Right renal pelvis (tissue), 4 donors: ENCODE data around the gene ADAT2. TPM values are rescaled to one million over a fixed set of nuclear protein-coding genes. Genes with fewer than 3 reads are reported as not detected.
A peak's percentile ranks its signal among the peaks of the same experiment; 100 is the strongest.
"Not testable (repeated sequence)": the region's sequence is repeated elsewhere in the genome, so short reads cannot be mapped to it uniquely, and the experiment has no call there.

Experiments
- DNase-seq, 4 donors: peaks; one replicate each; pipeline ENCODE4 v3.0.0-alpha.2; 2013; ENCODE audit warnings: low read depth in 4 of 4, low spot score in 3 of 4, missing footprints in 1 of 4
- polyA plus RNA-seq, 4 donors: library from polyadenylated mRNA; unstranded; fragments of 120-200 nt; gene quantifications; one replicate each; pipeline ENCODE4 v1.2.1, GENCODE V29; 2013; ENCODE audit not compliant: insufficient read length in 4 of 4

Gene ADAT2
- polyA plus RNA-seq: 10 to 100 TPM in 3 of 4 donors, 1 to 10 TPM in 1; 9.4 to 16.7 (median 11.7) TPM

DNA sequence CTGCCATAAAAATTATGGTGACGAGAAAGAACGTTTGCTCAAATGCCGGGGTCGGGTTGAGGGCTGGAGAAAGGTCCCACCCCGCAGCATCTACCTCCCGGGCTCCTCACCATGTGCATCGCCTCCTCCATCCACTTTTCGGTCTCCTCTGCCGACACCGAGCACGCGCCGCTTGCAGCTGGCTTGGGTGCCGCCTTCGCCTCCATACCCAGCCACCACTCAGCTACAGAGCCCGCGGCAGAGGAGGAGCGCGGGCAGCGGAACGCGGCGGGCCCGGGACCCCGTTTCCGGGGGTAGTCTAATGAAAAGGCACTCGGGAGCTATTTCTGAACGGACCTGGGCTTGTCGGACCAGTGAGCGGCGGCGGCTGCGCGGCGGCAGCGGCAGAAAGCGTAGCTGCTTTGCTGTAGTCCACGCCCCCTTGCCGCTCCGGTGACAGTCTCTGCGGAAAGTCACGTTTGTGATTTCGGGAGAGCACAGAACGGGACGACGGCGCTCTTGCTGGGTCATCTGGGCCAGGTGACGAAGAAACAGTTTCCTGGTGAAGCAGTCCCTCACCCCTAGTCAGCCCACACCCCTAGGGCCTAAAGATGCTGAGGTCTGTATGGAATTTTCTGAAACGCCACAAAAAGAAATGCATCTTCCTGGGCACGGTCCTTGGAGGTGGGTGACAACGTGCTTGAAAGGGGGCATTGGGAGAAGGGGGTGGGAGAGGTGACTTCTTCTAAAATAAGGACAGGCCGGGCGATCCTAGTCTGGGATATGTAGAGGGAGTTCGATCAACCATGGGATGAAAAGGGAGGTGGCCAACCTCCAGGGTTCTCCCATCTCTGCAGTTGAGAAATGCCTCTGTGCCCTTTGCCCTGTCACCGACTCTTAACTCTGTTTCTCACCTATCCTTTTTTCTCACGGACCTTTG, at the start of gene ADAT2, which contains the start of gene PEX3:
Gene ADAT2 (minus strand): TSS at position 243 of the 919 bp plus-strand sequence. CDS start 37 bp downstream, at position 206.
Gene PEX3 (plus strand): TSS at position 353 of the 919 bp plus-strand sequence. CDS start 238 bp downstream, at position 591.
- DNase-seq: peak; percentile 78 to 82 (median 80)

DNA sequence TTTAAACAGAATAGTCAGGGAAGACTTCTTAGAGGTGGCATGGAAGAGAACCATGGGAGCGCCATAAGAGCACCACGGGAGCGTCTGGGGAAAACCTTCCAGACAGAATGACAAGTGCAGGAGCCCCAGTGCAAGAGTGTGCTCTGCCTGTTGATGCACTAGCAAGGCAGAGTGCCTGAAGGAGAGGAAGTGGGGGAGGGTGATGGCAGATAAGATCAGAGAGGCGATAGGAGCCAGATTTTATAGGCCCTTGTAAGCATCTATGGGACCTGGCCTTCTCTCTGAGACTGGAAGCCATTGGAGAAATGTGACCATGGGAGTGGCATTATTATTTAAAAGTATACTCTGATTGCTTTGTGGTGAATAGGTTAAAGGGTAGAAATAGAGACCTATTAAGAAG, 47.9 kb upstream of the ADAT2 start:
- DNase-seq: no peak

DNA sequence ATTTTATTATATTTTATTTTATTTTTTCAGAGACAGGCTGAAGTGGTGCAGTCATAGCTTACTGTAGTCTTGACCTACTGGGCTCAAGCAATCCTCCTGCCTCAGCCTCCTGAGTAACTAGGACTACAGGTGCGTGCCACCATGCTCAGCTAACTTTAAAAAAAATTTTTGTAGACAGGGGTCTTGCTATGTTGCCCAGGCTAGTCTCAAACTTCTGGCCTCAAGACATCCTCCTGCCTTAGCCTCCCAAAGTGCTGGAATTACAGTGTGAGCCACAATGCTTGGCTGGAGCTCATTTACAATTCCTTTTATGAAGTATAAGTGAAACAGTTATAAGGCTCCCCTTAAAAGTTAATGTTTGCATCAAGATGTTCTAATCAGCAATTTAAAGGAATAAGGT, 46.5 kb upstream of the ADAT2 start:
- no peak for DNase-seq

DNA sequence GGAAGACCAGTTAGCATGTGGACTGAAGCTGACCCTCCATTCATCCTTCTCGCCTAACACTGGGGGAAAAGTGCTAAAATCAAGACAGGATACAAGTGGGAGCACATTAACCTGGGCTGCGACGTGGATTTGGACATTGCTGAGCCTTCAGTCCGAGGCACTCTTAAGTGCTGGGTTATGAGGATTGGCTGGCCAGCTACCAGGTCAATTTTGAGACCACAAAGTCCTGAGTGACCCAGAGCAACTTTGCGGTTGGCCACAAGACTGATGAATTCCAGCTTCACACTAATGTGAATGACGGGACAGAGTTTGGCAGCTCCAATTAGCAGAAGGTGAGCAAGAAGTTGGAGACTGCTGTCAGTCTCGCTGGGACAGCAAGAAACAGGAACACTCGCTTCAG, 40.3 kb upstream of the ADAT2 start:
- no peak for DNase-seq

DNA sequence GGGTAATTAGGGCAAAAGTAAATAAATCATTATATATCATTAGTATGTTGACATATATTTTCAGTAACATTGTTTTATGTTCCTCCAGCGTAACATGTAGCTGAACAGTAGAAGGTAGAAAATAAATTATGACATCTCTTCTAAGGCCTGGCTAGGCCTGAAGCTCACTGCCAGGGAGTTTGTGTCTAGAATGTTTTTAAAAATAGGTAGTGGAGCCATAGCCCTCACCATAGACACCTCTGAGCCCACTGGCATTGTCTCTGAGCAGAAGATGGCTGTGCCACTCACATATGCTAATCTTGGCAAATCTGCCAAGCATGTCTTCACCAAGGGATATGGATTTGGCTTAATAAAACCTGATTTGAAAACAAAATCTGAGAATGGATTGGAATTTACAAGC, 39.7 kb upstream of the ADAT2 start:
- no peak for DNase-seq

DNA sequence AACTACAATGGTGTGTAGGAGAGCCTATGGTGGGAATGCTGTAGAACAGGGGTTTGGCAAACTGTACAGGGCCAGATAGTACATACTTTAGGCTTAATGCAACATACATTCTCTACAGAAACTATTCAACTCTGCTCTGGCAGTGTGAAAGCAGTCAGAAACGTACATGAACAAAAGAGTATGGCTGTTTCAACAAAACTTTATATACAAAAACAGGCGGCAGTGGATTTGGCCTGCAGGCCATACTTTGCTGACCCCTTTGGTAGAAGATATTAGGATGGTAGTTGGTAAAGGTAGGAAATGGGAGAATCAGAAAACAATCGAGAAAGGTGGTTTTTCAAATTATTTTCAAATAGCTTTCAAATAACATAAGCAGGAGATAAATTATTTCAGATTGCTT, 36.3 kb upstream of the ADAT2 start:
- no peak for DNase-seq

DNA sequence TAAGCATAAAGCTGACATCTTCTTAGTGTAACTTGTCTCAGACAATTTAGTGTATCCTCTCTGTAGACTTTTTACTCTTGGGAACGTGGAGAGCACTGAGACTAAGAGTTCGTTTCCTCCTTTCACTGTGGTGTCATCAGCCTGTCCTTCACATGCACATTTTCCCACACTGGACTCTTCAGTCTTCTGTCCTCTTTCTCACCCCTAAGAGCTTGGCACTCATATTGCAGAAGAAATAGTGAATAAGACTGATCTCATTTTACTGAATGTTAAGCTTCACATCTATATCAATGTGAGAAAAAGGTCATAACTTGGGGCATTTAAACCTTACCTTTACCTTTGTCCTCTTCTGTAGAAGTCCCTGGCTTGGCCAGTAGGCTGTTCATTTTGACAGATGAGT, 35.5 kb upstream of the ADAT2 start:
- no peak for DNase-seq

DNA sequence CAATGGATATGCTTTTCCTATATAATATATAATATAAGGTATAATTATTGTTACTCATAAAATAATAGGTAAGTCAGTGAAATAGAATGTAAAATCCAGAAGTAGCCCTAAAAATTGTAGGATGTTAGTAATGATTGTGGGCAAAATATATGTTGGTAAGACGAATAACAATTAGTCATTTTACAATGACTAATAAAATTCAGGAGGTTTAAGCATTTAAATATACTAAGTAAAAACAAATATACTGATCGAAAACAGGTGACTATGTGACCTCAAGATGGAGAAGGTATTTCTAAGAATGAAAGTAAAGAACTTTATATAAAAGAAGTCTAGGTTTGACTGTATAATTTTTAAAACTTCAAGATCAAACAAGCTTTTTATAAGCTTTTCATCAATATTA, 32.1 kb upstream of the ADAT2 start:
- DNase-seq: no peak

DNA sequence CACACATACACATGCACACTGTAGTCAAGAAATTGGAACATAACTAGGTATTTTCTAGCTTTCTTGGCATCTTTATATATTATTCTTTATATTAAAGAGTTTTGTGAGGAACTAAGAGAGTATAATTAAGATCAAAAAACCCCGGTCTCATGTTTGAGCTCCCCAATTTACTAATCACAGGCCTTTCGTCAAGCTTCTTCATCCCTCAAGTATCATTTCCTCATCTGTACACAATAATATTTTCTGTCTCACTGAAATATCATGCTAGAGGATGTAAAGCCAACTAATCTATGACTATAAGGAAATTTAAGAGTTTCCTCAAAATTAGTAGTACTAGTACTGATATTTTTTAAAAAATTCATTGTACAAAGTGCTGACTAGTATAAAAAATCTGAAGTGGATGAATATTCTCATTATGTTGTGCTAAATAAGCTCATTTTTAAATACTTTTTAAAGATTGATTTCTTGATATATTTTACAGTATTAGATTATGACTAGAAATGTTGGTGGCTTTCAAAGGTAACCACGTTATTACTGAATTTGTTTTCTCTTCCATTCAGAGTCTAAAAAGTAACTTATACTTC, 28.1 kb upstream of the ADAT2 start:
- DNase-seq: no peak

DNA sequence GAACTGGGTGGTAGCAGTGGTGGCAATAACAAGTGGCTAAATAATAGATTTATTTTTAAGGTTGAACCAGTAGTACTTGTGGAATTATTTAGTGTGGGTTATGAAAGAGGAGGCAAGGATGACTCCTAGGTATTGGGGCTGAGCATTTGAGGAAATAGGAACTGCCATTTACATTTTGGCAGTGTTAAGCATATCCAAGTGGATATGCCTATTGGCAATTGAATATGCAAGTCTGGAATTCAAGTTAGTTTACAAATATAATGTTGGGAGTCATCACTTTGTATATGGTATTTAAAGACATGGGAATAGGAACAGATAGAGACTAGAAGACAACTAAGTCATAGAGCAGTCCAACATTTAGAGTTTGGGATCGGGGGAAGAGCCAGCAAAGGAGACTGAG, 26.1 kb upstream of the ADAT2 start:
- no peak for DNase-seq

DNA sequence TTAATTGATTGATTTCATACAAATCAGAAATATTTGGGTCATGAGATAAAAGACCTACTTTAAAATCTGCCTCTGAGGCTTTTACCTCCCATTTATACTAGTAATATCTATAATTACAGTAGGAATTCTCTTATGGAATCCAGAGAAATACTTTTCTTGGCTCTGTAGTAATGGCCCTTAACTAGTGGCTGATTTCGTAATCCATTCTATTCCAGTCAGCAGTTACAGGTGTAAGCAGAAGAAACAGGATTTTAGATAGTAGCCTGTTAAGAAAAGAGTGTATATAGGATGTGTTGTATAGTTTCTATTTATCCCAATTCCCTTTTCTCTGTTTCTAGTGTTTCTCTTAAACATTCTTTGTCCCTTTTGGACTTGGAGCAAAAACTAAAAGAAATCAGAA, 21.3 kb upstream of the ADAT2 start:
- DNase-seq: no peak

DNA sequence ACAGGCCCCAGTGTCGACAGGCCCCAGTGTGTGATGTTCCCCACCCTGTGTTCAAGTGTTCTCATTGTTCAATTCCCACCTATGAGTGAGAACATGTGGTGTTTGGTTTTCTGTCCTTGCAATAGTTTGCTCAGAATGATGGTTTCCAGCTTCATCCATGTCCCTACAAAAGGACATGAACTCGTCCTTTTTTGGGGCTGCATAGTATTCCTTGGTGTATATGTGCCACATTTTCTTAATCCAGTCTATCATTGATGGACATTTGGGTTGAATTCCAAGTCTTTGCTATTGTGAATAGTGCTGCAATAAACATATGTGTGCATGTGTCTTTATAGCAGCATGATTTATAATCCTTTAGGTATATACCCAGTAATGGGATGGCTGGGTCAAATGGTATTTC, 18.3 kb upstream of the ADAT2 start:
- not testable (repeated sequence) for DNase-seq

DNA sequence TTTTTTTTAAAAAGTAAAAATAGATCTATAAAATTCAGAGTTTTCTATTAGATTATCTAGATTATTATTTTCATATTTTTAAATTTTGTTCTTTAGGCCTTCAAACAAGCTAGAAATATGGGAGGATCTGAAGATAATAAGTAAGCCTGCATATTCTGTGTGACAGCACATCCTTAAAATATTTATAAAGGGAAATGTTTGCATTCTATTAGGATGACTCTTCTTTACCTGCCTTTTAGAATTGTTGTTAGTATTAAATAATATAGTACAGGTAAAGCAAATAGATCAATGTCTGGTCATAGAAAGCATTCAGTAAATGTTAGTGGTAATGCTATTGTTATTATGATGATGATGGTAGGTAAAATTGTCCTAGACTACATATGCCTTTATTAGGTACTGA, 17.5 kb upstream of the ADAT2 start:
- DNase-seq: no peak

DNA sequence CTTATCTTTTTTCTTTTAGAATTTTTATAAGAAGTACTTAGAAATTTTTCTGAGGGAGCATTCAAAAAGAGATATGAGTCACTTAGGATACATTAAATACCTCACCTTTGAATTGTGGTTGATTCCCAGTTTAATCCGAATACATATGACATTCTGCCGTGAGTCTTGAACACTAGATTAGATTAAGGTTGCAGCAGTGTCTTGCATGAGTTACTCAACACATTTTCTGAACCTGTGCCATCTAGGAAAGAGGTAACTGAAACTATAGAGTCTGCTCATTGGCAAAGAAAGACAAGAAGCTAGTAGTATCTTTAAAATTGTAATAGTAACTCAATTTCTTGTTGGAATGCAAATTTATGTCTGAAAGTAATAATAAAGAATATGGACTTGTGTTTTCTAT, 15.1 kb upstream of the ADAT2 start:
- DNase-seq: no peak

DNA sequence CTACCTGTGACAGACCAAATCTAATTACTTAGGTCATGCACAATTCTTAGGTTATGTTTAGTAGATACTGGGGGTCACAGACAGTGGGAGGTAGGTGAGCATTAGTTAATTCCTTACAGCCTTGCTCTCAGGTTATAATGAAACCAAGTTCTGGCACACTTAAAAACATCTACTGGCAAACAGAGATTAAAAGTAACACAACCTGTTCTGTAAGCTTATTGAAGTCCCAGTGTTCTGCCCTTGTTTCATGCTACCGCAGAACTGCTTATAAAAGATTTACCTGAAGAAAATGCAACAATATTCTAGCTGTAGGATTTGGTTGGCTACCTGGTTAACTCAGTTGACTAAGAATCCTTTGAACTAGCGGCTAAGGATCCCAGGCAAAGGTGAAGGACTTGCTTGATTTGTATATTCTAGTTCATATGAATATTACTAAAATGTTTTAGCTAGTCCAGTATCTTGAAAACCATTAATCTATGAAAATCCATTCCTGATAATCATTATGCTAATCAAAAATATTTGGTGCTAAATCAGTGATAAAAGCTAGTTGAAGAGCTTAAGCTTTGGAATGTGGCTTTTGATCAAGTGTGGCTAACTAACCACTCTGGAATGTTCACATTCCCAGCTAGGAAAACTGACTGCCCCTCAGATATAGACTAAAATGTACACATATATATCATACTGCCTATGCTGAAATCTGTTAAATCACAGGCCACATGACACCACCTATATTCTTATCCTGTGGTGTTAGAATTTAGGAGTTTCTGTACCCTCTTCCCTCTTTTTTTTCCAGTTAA, 7.3 kb upstream of the ADAT2 start:
- no peak for DNase-seq

DNA sequence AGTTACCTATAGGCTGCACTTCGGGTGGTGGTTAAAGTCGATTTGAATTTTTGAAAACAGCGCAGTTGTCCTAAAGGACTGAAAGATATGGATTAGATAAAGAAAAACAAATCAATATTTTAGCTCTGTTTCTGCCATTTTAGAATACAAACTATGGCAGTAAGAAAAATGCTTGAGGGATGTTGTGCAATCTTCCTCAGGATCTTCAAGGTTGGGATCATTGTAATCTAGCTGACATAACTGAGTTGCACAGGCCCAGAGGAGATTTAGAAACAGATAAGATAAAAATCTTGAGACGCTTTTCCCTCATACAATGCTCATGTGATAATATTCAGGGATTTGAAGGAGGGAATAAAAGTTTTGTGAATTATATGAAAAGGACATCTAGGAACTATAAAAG, 1.0 kb upstream of the ADAT2 start:
- DNase-seq: no peak

DNA sequence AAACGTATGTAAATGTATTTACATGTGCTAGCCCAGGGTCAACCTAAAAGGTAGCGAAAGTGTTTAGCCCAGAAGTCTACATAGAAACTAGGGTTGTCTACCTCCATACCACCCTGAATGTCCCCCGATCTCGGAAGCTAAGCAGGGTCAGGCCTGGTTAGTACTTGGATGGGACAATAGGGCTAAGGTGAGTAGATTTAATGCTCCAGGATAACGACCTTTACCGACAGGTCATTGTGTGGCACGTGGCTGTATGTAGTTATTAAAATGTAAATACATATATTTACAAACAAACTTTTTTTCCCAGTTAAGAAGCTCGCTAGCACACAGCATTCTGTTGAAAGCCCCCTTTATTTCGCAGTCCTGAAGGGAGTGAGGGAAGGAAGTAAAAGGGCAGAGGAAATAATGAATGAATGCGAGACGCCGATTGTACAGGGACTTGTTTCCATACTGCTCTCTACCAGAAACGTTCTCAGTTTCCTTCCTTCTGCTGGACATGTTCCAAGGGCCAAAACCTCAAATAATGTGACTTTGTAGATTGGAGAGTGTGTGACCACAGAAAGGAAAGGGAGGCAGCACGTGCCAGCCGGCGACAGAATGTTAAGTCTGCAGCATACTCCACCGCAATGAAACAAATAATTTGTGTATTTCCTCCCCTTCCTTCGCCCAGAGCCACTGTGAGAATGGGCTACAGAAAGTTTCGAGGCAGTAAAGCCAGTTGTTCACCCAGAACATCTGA, 612 bp downstream of the ADAT2 start:
- DNase-seq: peak in 1 of 4 donors; percentile 26

DNA sequence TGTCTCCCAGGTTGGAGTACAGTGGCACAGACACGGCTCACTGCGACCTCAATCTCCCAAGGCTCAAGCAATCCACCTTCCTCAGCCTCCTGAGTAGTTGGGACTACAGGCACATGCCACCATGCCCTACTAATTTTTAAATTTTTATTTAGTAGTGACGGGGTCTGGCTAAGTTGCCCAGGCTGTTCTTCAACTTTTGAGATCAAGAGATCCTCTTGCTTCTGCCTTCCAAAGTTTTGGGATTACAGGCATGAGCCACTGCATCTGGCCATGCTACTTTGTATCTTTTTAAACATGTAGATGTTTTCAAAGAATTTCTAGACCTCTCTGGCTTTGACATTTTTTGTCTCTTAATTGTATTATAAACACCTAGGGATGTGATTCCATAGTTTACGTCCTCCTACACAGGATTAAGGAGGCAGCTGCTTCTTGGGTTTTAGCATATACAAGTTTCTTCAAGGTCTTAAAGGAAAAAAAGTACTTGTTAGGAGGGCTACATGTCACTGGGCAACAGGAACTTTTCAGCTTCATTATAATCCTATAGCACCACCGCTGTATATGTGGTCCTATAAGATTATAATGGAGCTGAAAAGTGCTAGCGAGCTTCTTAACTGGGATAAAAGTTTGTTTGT, 1.3 kb downstream of the ADAT2 start:
- DNase-seq: no peak

DNA sequence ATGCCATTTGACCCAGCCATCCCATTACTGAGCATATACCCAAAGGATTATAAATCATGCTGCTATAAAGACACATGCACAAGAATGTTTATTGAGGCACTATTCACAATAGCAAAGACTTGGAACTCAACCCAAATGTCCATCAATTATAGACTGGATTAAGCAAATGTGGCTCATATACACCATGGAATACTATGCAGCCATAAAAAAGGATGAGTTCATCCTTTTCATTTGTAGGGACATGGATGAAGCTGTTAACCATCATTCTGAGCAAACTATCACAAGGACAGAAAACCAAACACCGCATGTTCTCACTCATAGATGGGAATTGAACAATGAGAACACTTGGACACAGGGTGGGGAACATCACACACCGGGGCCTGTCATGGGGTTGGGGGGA, 2.6 kb downstream of the ADAT2 start:
- DNase-seq: not testable (repeated sequence)

DNA sequence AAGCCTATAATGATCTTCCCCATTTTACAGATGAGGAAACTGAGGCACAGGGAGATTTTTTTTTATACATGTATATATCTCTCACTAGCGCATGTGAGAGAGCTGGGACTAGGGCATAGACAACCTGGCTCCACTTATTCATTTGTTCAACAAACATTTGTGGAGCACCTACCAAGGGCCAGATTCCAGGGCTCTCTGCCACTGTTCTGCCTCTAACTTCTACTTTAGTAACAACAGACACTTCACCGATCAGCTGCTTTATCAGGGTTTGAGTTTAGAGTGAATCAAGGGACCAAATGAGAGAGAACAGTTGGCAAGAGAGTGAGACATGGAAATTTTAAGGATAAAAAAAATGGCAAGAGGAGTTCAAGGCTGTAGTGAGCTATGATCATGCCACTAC, 7.4 kb downstream of the ADAT2 start:
- no peak for DNase-seq
